WTC11 (cell line): ENCODE data around the gene CFAP97. TPM values are rescaled to one million over a fixed set of nuclear protein-coding genes. Genes with fewer than 3 reads are reported as not detected.
"Not testable (repeated sequence)": the region's sequence is repeated elsewhere in the genome, so short reads cannot be mapped to it uniquely, and the experiment has no call there.

ENCODE experiments used
- ATAC-seq: fragments of 200-7000 bp; cut with Tn5 transposase; 2 replicates; pipeline ENCODE4 v1.10.0; 2021; ENCODE audit warnings: mild to moderate bottlenecking, moderate library complexity
- CTCF ChIA-PET: fragments of 300-600 bp; sonication (Branson Sonifier 250); formaldehyde crosslinking; loops from one replicate; lab custom pipeline; 2021; ENCODE audit warnings: antibody characterized with exemption; lab: Charles Lee
- POLR2A ChIA-PET: fragments of 350-600 bp; sonication (Branson Sonifier 250); formaldehyde crosslinking; loops from one replicate; lab custom pipeline; 2021; ENCODE audit warnings: antibody characterized with exemption; lab: Charles Lee
- DNase-seq: peaks from one replicate; pipeline ENCODE4 v3.0.0; 2021; ENCODE audit warnings: low spot score
- H3K27ac Mint-ChIP-seq: 2 replicates; pipeline ENCODE4 v1.8.0; 2021; ENCODE audit warnings: mixed read lengths
- H3K27me3 Mint-ChIP-seq: 2 replicates; pipeline ENCODE4 v1.8.0; 2021; ENCODE audit warnings: low read depth, mild to moderate bottlenecking, moderate library complexity, mixed read lengths
- H3K36me3 Mint-ChIP-seq: 2 replicates; pipeline ENCODE4 v1.8.0; 2021; ENCODE audit warnings: mixed read lengths
- H3K4me1 Mint-ChIP-seq: 2 replicates; pipeline ENCODE4 v1.8.0; 2022; ENCODE audit warnings: mixed read lengths
- H3K4me3 Mint-ChIP-seq: 2 replicates; pipeline ENCODE4 v1.8.0; 2021; ENCODE audit warnings: mild to moderate bottlenecking, moderate library complexity, mixed read lengths
- H3K9me3 Mint-ChIP-seq: 2 replicates; pipeline ENCODE4 v1.8.0; 2021; ENCODE audit warnings: mixed read lengths
- ELF4 ChIP-seq: sonication (generic); formaldehyde crosslinking; IDR thresholded peaks from 2 replicates; pipeline ENCODE4 v1.8.1; 2022; ENCODE audit warnings: low read depth, mild to moderate bottlenecking, moderate library complexity, missing genetic modification reagents
- FOXJ3 ChIP-seq: sonication (generic); formaldehyde crosslinking; IDR thresholded peaks from 2 replicates; pipeline ENCODE4 v1.9.0; 2021; ENCODE audit warnings: missing genetic modification reagents, mild to moderate bottlenecking, borderline replicate concordance
- FOXK1 ChIP-seq: sonication (generic); formaldehyde crosslinking; IDR thresholded peaks from 2 replicates; pipeline ENCODE4 v1.8.0; 2022; ENCODE audit warnings: mild to moderate bottlenecking, moderate library complexity, missing genetic modification reagents
- KAT7 ChIP-seq: sonication (generic); formaldehyde crosslinking; IDR thresholded peaks from 2 replicates; pipeline ENCODE4 v1.8.1; 2023; ENCODE audit warnings: missing genetic modification reagents, mild to moderate bottlenecking, borderline replicate concordance
- NR1H2 ChIP-seq: sonication (generic); formaldehyde crosslinking; IDR thresholded peaks from 2 replicates; pipeline ENCODE4 v1.9.0; 2021; ENCODE audit warnings: mild to moderate bottlenecking, moderate library complexity, missing genetic modification reagents
- NR2C2 ChIP-seq: sonication (generic); formaldehyde crosslinking; IDR thresholded peaks from 2 replicates; pipeline ENCODE4 v1.8.0; 2022; ENCODE audit warnings: mild to moderate bottlenecking, missing genetic modification reagents
- SMAD3 ChIP-seq: sonication (generic); formaldehyde crosslinking; IDR thresholded peaks from 2 replicates; pipeline ENCODE4 v1.8.0; 2022; ENCODE audit warnings: missing genetic modification reagents, mild to moderate bottlenecking, borderline replicate concordance
- TEAD1 ChIP-seq: sonication (generic); formaldehyde crosslinking; IDR thresholded peaks from 2 replicates; pipeline ENCODE4 v1.8.0; 2022; ENCODE audit warnings: mild to moderate bottlenecking, missing genetic modification reagents
- TP53 ChIP-seq: sonication (generic); formaldehyde crosslinking; IDR thresholded peaks from 2 replicates; pipeline ENCODE4 v1.8.1; 2023; ENCODE audit warnings: mild to moderate bottlenecking, missing genetic modification reagents
- ZNF219 ChIP-seq: sonication (generic); formaldehyde crosslinking; IDR thresholded peaks from 2 replicates; pipeline ENCODE4 v1.8.0; 2023; ENCODE audit warnings: missing genetic modification reagents, mild to moderate bottlenecking, borderline replicate concordance
- ZNF416 ChIP-seq: fragments of 250-450 bp; sonication (Bioruptor Pico); IDR thresholded peaks from 2 replicates; pipeline ENCODE4 v1.9.0; 2021; ENCODE audit warnings: mild to moderate bottlenecking, inconsistent platforms
- ZNF671 ChIP-seq: fragments of 250-450 bp; sonication (Bioruptor Pico); IDR thresholded peaks from 2 replicates; pipeline ENCODE4 v1.8.0; 2021; ENCODE audit warnings: mild to moderate bottlenecking
- total RNA-seq: library from RNA; stranded (reverse); gene quantifications from 3 replicates; pipeline ENCODE4 v1.2.3, GENCODE V29; 2021
- TF ChIP-seq, protein P1 (sequence below): sonication (generic); formaldehyde crosslinking; IDR thresholded peaks from 2 replicates; pipeline ENCODE4 v1.8.1; 2022; ENCODE audit warnings: low read depth, missing genetic modification reagents, borderline replicate concordance
- TF ChIP-seq, protein P2 (sequence below): sonication (generic); formaldehyde crosslinking; IDR thresholded peaks from 2 replicates; pipeline ENCODE4 v1.8.1; 2022; ENCODE audit warnings: mild to moderate bottlenecking, moderate library complexity, missing genetic modification reagents
- TF ChIP-seq, protein P3 (sequence below): sonication (generic); formaldehyde crosslinking; IDR thresholded peaks from 2 replicates; pipeline ENCODE4 v1.8.0; 2022; ENCODE audit warnings: missing genetic modification reagents
- TF ChIP-seq, protein P4 (sequence below): sonication (generic); formaldehyde crosslinking; IDR thresholded peaks from 2 replicates; pipeline ENCODE4 v1.8.1; 2023; ENCODE audit warnings: mild to moderate bottlenecking, missing genetic modification reagents, moderate library complexity
- TF ChIP-seq, protein P5 (sequence below): fragments of 250-450 bp; sonication (Bioruptor Pico); IDR thresholded peaks from 2 replicates; pipeline ENCODE4 v1.9.0; 2021; ENCODE audit warnings: mild to moderate bottlenecking

Gene CFAP97
- total RNA-seq, 1 experiment from 2014 or later, result 40.3 TPM

DNA sequence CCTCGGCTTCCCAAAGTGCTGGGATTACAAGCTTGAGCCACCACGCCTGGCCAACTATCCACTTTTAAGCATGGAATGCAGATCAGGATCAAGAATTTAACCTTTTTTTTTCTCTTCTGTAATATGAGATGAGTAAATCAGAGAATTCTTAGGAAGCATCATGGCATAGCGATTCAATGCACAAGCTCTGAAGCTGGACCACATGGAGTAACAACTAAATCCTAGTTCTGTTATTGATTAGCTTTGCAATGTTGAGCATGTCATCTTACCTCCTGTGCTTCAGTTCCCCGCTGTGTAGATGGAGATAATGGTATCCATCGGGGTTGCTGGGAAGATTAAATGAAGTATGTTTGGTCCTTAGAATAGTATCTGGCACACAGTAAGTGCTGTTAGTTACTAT is 3.7 kb upstream of the CFAP97 start:
- CTCF ChIA-PET, result interaction anchor here (0.8 kb wide), 1 partner anchor 24 kb away, joined by 5 read pairs; no protein-coding TSS in a partner anchor
- ATAC-seq, result no peak

DNA sequence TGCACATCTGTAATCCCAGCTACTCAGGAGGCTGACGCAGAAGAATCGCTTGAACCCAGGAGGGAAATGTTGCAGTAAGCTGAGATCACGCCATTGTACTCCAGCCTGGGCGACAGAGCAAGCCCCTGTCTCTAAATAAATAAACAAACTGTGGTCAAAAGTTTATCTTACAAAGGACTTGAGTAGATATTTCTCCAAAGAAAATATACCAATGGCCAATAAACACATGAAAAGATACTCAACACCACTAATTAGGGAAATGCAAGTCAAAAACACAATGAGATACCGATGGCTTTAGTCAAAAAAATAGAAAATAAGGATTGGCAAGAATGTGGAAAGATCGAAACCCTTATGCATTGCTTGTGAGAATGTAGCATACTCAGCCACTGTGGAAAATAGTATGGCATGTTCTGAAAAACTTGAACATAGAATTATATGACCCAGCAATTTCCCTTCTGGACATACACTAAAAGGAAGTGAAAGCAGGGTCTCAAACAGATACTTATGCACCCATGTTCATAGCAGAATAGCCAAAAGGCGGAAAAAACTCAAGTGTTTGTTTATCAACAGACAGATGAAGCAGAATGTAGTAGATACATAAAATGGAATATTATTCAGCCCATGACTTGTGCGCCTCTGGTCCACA is 2.0 kb upstream of the CFAP97 start:
- Mint-ChIP-seq H3K27ac (no peak overlapping the region), H3K4me3 (no peak overlapping the region), H3K36me3 (no peaks in the 10 kb centered on the region), H3K9me3 (no peaks in the 10 kb centered on the region), H3K4me1 (peaks cover 35% of the 10 kb centered on the region), H3K27me3 (peaks cover 47% of the 10 kb centered on the region)
- POLR2A ChIA-PET, result no interaction called here
- DNase-seq (no peak), ATAC-seq (no peak)
- TF ChIP-seq FOXK1 (CRISPR knock-in tag) (no peak), ELF4 (no peak), TEAD1 (no peak)
- TF ChIP-seq, protein P1, sequence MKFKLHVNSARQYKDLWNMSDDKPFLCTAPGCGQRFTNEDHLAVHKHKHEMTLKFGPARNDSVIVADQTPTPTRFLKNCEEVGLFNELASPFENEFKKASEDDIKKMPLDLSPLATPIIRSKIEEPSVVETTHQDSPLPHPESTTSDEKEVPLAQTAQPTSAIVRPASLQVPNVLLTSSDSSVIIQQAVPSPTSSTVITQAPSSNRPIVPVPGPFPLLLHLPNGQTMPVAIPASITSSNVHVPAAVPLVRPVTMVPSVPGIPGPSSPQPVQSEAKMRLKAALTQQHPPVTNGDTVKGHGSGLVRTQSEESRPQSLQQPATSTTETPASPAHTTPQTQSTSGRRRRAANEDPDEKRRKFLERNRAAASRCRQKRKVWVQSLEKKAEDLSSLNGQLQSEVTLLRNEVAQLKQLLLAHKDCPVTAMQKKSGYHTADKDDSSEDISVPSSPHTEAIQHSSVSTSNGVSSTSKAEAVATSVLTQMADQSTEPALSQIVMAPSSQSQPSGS, result no peak
- CTCF ChIA-PET, result interaction anchor here (1.5 kb wide), 1 partner anchor 71 kb away, joined by 3 read pairs; no protein-coding TSS in a partner anchor

More for the DNA sequence above, 3.7 kb upstream of the CFAP97 start:
- no peak overlapping the region for H3K4me3 Mint-ChIP-seq
- no peak for DNase-seq
- H3K27me3 Mint-ChIP-seq, result peaks cover 57% of the 10 kb centered on the region
- H3K9me3 Mint-ChIP-seq, result no peaks in the 10 kb centered on the region
- no peak for TF ChIP-seq KAT7 (CRISPR knock-in tag)
- no peak for TF ChIP-seq ZNF219
- no peak for TF ChIP-seq NR2C2 (CRISPR knock-in tag)
- TF ChIP-seq, protein P2, sequence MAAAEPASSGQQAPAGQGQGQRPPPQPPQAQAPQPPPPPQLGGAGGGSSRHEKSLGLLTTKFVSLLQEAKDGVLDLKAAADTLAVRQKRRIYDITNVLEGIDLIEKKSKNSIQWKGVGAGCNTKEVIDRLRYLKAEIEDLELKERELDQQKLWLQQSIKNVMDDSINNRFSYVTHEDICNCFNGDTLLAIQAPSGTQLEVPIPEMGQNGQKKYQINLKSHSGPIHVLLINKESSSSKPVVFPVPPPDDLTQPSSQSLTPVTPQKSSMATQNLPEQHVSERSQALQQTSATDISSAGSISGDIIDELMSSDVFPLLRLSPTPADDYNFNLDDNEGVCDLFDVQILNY (CRISPR knock-in tag), result no peak
- POLR2A ChIA-PET, result no interaction called here
- H3K36me3 Mint-ChIP-seq, result no peaks in the 10 kb centered on the region
- peaks cover 32% of the 10 kb centered on the region for H3K4me1 Mint-ChIP-seq
- H3K27ac Mint-ChIP-seq, result no peak overlapping the region

DNA sequence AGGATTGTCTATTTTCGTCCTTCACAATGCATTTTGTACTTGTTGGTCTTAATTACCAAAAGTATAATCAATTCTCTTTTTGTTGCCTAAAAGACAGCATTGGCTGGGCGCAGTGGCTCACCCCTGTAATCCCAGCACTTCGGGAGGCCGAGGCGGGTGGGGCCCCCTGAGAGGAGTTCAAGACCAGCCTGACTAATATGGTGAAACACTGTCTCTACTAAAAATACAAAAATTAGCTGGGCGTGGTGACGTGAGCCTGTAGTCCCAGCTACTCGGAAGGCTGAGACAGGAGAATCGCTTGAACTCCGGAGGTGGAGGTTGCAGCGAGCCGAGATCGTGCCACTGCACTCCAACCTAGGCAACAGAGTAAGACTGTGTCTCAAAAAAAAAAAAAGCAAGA is 1.3 kb upstream of the CFAP97 start:
- Mint-ChIP-seq H3K4me1 (peaks cover 36% of the 10 kb centered on the region), H3K27me3 (peaks cover 43% of the 10 kb centered on the region)
- CTCF ChIA-PET, result interaction anchor here (1.5 kb wide), 1 partner anchor 71 kb away, joined by 3 read pairs; no protein-coding TSS in a partner anchor
- H3K4me3 Mint-ChIP-seq, POLR2A ChIA-PET, DNase-seq, H3K9me3 Mint-ChIP-seq, H3K27ac Mint-ChIP-seq, H3K36me3 Mint-ChIP-seq, ATAC-seq: not testable (repeated sequence)

DNA sequence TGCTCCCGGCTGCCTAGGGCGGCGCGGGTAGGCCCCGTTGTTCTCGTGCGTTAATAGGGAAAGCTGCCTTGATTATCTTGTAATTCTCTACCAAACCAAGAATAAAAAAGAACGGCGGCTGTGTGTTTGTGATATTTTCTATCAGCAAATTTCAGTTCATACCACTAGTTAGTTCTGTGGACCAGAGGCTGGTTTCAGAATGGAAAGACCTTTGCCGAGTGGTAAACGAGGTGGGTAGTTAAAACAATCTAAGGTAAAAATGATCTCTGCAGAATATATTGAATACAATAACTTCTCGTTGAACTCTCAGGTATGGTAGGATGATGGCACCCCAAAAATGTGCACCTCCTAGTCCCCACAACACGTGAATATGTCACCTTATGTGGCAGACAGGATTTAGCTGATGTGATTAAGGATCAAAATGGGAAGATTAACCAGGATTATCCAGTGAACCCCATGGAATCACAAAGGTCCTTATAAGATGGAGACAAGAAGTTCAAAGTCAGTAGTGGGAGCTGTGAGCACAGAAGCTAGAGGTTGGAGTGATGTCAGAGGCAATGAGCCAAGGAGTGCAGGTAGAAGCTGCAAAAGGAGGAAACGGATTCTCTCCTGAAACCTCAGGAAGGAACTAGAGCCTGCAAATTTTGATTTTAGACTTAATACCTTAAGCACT is 574 bp upstream of the CFAP97 start:
- H3K36me3 Mint-ChIP-seq, result peaks cover 3% of the 10 kb centered on the region; the same call in 1 of the 2 replicates
- peaks cover 43% of the 10 kb centered on the region for H3K27me3 Mint-ChIP-seq
- no peaks in the 10 kb centered on the region for H3K9me3 Mint-ChIP-seq
- DNase-seq (no peak), ATAC-seq (no peak)
- CTCF ChIA-PET, result interaction anchor here (1.5 kb wide), 1 partner anchor 70 kb away, joined by 3 read pairs; no protein-coding TSS in a partner anchor
- POLR2A ChIA-PET, result interaction anchor here (0.6 kb wide), 1 partner anchor 63 kb away, joined by 3 read pairs; no protein-coding TSS in a partner anchor
- peak overlapping the region; percentile 62 for H3K4me3 Mint-ChIP-seq
- TF ChIP-seq NR1H2 (CRISPR knock-in tag), result no peak
- TF ChIP-seq SMAD3 (CRISPR knock-in tag), result no peak
- TF ChIP-seq, protein P3, sequence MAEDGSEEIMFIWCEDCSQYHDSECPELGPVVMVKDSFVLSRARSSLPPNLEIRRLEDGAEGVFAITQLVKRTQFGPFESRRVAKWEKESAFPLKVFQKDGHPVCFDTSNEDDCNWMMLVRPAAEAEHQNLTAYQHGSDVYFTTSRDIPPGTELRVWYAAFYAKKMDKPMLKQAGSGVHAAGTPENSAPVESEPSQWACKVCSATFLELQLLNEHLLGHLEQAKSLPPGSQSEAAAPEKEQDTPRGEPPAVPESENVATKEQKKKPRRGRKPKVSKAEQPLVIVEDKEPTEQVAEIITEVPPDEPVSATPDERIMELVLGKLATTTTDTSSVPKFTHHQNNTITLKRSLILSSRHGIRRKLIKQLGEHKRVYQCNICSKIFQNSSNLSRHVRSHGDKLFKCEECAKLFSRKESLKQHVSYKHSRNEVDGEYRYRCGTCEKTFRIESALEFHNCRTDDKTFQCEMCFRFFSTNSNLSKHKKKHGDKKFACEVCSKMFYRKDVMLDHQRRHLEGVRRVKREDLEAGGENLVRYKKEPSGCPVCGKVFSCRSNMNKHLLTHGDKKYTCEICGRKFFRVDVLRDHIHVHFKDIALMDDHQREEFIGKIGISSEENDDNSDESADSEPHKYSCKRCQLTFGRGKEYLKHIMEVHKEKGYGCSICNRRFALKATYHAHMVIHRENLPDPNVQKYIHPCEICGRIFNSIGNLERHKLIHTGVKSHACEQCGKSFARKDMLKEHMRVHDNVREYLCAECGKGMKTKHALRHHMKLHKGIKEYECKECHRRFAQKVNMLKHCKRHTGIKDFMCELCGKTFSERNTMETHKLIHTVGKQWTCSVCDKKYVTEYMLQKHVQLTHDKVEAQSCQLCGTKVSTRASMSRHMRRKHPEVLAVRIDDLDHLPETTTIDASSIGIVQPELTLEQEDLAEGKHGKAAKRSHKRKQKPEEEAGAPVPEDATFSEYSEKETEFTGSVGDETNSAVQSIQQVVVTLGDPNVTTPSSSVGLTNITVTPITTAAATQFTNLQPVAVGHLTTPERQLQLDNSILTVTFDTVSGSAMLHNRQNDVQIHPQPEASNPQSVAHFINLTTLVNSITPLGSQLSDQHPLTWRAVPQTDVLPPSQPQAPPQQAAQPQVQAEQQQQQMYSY, result peak; percentile 49; the same call in 1 of the 2 replicates
- no peak for TF ChIP-seq FOXJ3 (CRISPR knock-in tag)
- TF ChIP-seq ZNF219, result 0 out of 2 replicates have a peak, but pooled peaks have one; percentile 58
- TF ChIP-seq, protein P4, sequence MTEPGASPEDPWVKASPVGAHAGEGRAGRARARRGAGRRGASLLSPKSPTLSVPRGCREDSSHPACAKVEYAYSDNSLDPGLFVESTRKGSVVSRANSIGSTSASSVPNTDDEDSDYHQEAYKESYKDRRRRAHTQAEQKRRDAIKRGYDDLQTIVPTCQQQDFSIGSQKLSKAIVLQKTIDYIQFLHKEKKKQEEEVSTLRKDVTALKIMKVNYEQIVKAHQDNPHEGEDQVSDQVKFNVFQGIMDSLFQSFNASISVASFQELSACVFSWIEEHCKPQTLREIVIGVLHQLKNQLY (CRISPR knock-in tag), result no peak
- TF ChIP-seq ZNF416, result no peak
- TF ChIP-seq, protein P5, sequence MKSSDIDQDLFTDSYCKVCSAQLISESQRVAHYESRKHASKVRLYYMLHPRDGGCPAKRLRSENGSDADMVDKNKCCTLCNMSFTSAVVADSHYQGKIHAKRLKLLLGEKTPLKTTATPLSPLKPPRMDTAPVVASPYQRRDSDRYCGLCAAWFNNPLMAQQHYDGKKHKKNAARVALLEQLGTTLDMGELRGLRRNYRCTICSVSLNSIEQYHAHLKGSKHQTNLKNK (CRISPR knock-in tag), result no peak
- no peak for TF ChIP-seq ZNF671 (CRISPR knock-in tag)
- no peak for TF ChIP-seq TP53 (CRISPR knock-in tag)
- TF ChIP-seq, protein P2 (CRISPR knock-in tag), result no peak
- no peak overlapping the region for H3K27ac Mint-ChIP-seq
- peaks cover 36% of the 10 kb centered on the region for H3K4me1 Mint-ChIP-seq
